GM23248 (cell line): ENCODE data around the gene ZDHHC11.

ENCODE experiments used
- EZH2 ChIP-seq: fragments of 200-600 bp; sonication (generic); IDR thresholded peaks from 2 replicates; pipeline ENCODE4 v1.6.1; 2018; ENCODE audit warnings: antibody characterized with exemption, mild to moderate bottlenecking; ENCODE audit not compliant: insufficient read depth, poor library complexity, severe bottlenecking
- EZH2phosphoT487 ChIP-seq: fragments of 200-600 bp; sonication (generic); IDR thresholded peaks from 2 replicates; pipeline ENCODE4 v1.6.1; 2018; ENCODE audit warnings: antibody characterized with exemption, moderate library complexity, mild to moderate bottlenecking, low read depth; ENCODE audit not compliant: insufficient read depth

DNA sequence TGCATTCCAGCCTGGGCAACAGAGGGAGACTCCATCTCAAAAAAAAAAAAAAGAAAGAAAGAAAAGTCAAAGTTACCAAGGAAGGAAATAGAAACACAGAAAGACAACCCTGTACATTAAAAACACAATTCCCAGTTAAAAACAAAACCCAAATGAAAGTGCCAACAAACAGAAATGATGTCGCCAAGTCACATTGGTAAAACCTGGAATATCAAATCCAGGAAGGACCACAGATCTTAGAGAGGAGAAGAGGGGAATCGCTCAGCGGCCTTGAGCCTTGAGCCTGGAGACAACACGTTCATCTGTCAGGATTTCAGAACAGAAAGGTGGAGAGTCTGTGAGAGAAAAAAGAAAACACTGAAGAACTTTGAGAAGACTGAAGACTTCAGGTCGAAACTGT, 1.2 kb upstream of the ZDHHC11 start:
- TF ChIP-seq EZH2: no peak
- no peak for TF ChIP-seq EZH2phosphoT487
